ENCODE results near the gene CREB3L1.

CREB3L1 gene

GRCh38 chr11:46277622-46278386 lies at the start of gene CREB3L1:
CREB3L1 (plus strand) TSS chr11:46277662; CDS start chr11:46278112, 450 bp downstream.
- DNase-seq (ENCODE audit: low read depth in 2 of 2) = no peak

GRCh38 chr11:46229230-46229629 lies 48.2 kb upstream of the CREB3L1 start:
- DNase-seq (ENCODE audit: low read depth in 2 of 2) = no peak

GRCh38 chr11:46234311-46234710 lies 43.2 kb upstream of the CREB3L1 start:
- DNase-seq (ENCODE audit: low read depth in 2 of 2) = no peak

- DNase-seq (ENCODE audit: low read depth in 2 of 2) = no peak
These were observed 41.4 kb upstream of the CREB3L1 start for GRCh38 chr11:46235777-46236688.

GRCh38 chr11:46236918-46237247 lies 40.6 kb upstream of the CREB3L1 start:
- DNase-seq (ENCODE audit: low read depth in 2 of 2) = no peak

- DNase-seq (ENCODE audit: low read depth in 2 of 2) = peak; percentile 76 to 77
These were observed 40.0 kb upstream of the CREB3L1 start for GRCh38 chr11:46237248-46238077.

- DNase-seq (ENCODE audit: low read depth in 2 of 2) = no peak
These were observed 39.1 kb upstream of the CREB3L1 start for GRCh38 chr11:46238078-46238966.

GRCh38 chr11:46238967-46239800 lies 38.3 kb upstream of the CREB3L1 start:
- DNase-seq (ENCODE audit: low read depth in 2 of 2) = peak; percentile 72 to 73

- DNase-seq (ENCODE audit: low read depth in 2 of 2) = no peak
These were observed 37.7 kb upstream of the CREB3L1 start for GRCh38 chr11:46239801-46240061.

GRCh38 chr11:46240371-46240770 lies 37.1 kb upstream of the CREB3L1 start:
- DNase-seq (ENCODE audit: low read depth in 2 of 2) = no peak

GRCh38 chr11:46240861-46241260 lies 36.6 kb upstream of the CREB3L1 start:
- no peak for DNase-seq (ENCODE audit: low read depth in 2 of 2)

GRCh38 chr11:46242041-46242951 lies 35.2 kb upstream of the CREB3L1 start:
- DNase-seq (ENCODE audit: low read depth in 2 of 2) = no peak

GRCh38 chr11:46242952-46243795 lies 34.3 kb upstream of the CREB3L1 start:
- peak; percentile 98 for DNase-seq (ENCODE audit: low read depth in 2 of 2)

GRCh38 chr11:46243796-46244109 lies 33.7 kb upstream of the CREB3L1 start:
- DNase-seq (ENCODE audit: low read depth in 2 of 2) = no peak

GRCh38 chr11:46246521-46246920 lies 30.9 kb upstream of the CREB3L1 start:
- peak in 1 of 2 experiments; percentile 52 for DNase-seq (ENCODE audit: low read depth in 2 of 2)

GRCh38 chr11:46247090-46247489 lies 30.4 kb upstream of the CREB3L1 start:
- DNase-seq (ENCODE audit: low read depth in 2 of 2) = no peak

- DNase-seq (ENCODE audit: low read depth in 2 of 2) = no peak
These were observed 29.8 kb upstream of the CREB3L1 start for GRCh38 chr11:46247659-46248058.

- DNase-seq (ENCODE audit: low read depth in 2 of 2) = peak; percentile 96 to 97
These were observed 29.0 kb upstream of the CREB3L1 start for GRCh38 chr11:46248289-46249102.

All from fibroblast of skin of left quadriceps (primary cell).